ENCODE measurements around the gene PRDM15. TPM values are rescaled to one million over a fixed set of nuclear protein-coding genes. Genes with fewer than 3 reads are reported as not detected.

Gene PRDM15
- total RNA-seq, 1 experiment from 2014 or later, result 11.2 TPM

DNA sequence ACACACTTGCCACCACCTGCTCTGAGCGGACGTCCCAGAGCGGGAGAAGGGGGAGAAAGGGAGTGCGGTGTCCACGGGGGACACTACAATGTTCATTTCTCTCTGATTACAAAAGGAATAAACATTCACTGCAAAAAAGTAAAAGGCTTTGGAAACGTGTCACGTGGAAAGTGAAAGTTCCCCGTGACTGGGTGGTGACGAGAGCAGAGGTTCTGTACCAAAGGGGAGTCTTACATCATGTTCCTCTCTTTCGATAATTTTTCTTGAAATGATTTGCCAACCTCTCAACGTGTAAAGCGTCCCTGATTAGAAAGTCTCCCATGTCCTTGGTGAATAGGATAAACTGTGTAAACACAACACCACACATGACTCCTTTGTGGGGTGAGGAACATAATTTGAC is 22.0 kb upstream of the PRDM15 start:
- POLR2A ChIA-PET, result no interaction called here
- BruUV-seq (replicated peaks), result no TSS peak
- ATAC-seq, result no peak

DNA sequence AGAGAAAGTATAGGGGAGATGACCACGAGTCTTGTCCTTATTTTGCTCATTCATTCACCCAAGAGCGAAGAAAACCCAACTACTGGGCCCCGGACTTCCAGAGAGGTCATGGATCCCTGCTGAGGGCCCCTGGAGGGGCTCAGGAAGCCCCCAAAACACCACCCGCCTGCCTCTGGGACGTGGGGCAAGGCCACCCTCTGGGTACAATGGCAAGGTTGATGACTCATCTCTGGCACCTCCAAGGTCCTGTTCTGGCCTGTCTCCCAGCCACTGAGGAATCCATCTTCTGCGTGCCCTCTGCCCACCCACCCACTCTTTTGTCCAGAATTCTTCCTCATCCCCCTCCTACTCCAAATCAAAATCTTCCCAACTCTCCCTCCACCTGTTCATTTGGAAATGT is 21.3 kb upstream of the PRDM15 start:
- ChIA-PET POLR2A (no interaction called here), CTCF (no interaction called here)
- H3K36me3 ChIP-seq (ENCODE audit: control insufficient read depth, insufficient read depth, low read length), result no peaks in the 10 kb centered on the region; the same call in 1 of the 2 replicates
- no peaks in the 10 kb centered on the region for H3K4me1 ChIP-seq (ENCODE audit: control insufficient read depth, insufficient read depth, low read length)
- ATAC-seq (no peak), DNase-seq (ENCODE audit: low read depth, low spot score) (no peak)
- no TSS peak for BruUV-seq (replicated peaks)
- H3K27me3 ChIP-seq (ENCODE audit: control insufficient read depth, insufficient read depth, low read length), result no peaks in the 10 kb centered on the region
- no peaks in the 10 kb centered on the region for H3K9me3 ChIP-seq (ENCODE audit: control insufficient read depth, insufficient read depth, low read depth, low read length)
- no peak overlapping the region for H3K27ac ChIP-seq (ENCODE audit: low read length)
- H3K4me3 ChIP-seq (ENCODE audit: low read depth in 2 of 2, low read length in 2 of 2), result no peak overlapping the region
- TF ChIP-seq, protein P1, sequence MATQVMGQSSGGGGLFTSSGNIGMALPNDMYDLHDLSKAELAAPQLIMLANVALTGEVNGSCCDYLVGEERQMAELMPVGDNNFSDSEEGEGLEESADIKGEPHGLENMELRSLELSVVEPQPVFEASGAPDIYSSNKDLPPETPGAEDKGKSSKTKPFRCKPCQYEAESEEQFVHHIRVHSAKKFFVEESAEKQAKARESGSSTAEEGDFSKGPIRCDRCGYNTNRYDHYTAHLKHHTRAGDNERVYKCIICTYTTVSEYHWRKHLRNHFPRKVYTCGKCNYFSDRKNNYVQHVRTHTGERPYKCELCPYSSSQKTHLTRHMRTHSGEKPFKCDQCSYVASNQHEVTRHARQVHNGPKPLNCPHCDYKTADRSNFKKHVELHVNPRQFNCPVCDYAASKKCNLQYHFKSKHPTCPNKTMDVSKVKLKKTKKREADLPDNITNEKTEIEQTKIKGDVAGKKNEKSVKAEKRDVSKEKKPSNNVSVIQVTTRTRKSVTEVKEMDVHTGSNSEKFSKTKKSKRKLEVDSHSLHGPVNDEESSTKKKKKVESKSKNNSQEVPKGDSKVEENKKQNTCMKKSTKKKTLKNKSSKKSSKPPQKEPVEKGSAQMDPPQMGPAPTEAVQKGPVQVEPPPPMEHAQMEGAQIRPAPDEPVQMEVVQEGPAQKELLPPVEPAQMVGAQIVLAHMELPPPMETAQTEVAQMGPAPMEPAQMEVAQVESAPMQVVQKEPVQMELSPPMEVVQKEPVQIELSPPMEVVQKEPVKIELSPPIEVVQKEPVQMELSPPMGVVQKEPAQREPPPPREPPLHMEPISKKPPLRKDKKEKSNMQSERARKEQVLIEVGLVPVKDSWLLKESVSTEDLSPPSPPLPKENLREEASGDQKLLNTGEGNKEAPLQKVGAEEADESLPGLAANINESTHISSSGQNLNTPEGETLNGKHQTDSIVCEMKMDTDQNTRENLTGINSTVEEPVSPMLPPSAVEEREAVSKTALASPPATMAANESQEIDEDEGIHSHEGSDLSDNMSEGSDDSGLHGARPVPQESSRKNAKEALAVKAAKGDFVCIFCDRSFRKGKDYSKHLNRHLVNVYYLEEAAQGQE (IDR thresholded peaks at IDR 0.05; ENCODE audit: insufficient read depth in 1 of 2, low read depth in 2 of 2, low read length in 1 of 2), result no peak
- TF ChIP-seq TCF7L2 (IDR thresholded peaks at IDR 0.05; ENCODE audit: low read depth, low read length) (no peak), SIN3A (IDR thresholded peaks at IDR 0.05; ENCODE audit: borderline replicate concordance, insufficient read depth, low read depth, low read length) (no peak), POLR2AphosphoS5 (IDR thresholded peaks at IDR 0.05; ENCODE audit: low read depth, low read length) (no peak)
- TF ChIP-seq, protein P2, sequence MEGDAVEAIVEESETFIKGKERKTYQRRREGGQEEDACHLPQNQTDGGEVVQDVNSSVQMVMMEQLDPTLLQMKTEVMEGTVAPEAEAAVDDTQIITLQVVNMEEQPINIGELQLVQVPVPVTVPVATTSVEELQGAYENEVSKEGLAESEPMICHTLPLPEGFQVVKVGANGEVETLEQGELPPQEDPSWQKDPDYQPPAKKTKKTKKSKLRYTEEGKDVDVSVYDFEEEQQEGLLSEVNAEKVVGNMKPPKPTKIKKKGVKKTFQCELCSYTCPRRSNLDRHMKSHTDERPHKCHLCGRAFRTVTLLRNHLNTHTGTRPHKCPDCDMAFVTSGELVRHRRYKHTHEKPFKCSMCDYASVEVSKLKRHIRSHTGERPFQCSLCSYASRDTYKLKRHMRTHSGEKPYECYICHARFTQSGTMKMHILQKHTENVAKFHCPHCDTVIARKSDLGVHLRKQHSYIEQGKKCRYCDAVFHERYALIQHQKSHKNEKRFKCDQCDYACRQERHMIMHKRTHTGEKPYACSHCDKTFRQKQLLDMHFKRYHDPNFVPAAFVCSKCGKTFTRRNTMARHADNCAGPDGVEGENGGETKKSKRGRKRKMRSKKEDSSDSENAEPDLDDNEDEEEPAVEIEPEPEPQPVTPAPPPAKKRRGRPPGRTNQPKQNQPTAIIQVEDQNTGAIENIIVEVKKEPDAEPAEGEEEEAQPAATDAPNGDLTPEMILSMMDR (IDR thresholded peaks at IDR 0.05), result no peak
- intact Hi-C loops (cut with micrococcal nuclease; ENCODE audit: unreplicated experiment) (no loop called here), in situ Hi-C loops (cut with HindIII; ENCODE audit: low pct_unique_long_range_greater_than_20kb, low sequenced_read_pairs) (no loop called here)

More for the DNA sequence above, 22.0 kb upstream of the PRDM15 start:
- in situ Hi-C loops (cut with HindIII; ENCODE audit: low pct_unique_long_range_greater_than_20kb, low sequenced_read_pairs), result no loop called here
- H3K27me3 ChIP-seq (ENCODE audit: control insufficient read depth, insufficient read depth, low read length), result no peaks in the 10 kb centered on the region
- intact Hi-C loops (cut with micrococcal nuclease; ENCODE audit: unreplicated experiment), result no loop called here
- H3K36me3 ChIP-seq (ENCODE audit: control insufficient read depth, insufficient read depth, low read length), result no peaks in the 10 kb centered on the region; the same call in 1 of the 2 replicates
- CTCF ChIA-PET, result no interaction called here
- H3K4me3 ChIP-seq (ENCODE audit: low read depth in 2 of 2, low read length in 2 of 2), result no peak overlapping the region
- H3K27ac ChIP-seq (ENCODE audit: low read length), result no peak overlapping the region
- no peaks in the 10 kb centered on the region for H3K9me3 ChIP-seq (ENCODE audit: control insufficient read depth, insufficient read depth, low read depth, low read length)
- H3K4me1 ChIP-seq (ENCODE audit: control insufficient read depth, insufficient read depth, low read length), result no peaks in the 10 kb centered on the region
- no peak for TF ChIP-seq SIN3A (IDR thresholded peaks at IDR 0.05; ENCODE audit: borderline replicate concordance, insufficient read depth, low read depth, low read length)
- TF ChIP-seq, protein P1 (IDR thresholded peaks at IDR 0.05; ENCODE audit: insufficient read depth in 1 of 2, low read depth in 2 of 2, low read length in 1 of 2), result no peak
- TF ChIP-seq TCF7L2 (IDR thresholded peaks at IDR 0.05; ENCODE audit: low read depth, low read length), result no peak
- TF ChIP-seq, protein P2 (IDR thresholded peaks at IDR 0.05), result no peak
- no peak for TF ChIP-seq POLR2AphosphoS5 (IDR thresholded peaks at IDR 0.05; ENCODE audit: low read depth, low read length)
- DNase-seq (ENCODE audit: low read depth, low spot score), result no peak
